Measurements from ENCODE around the gene WNT16. TPM values are rescaled to one million over a fixed set of nuclear protein-coding genes. Genes with fewer than 3 reads are reported as not detected.

Gene WNT16
- total and polyA plus RNA-seq, 2 of the 8 experiments (the other 6 are each of a cell fraction or from before 2014, with no cell fraction given): 0.11 to 0.52 TPM

GRCh38 chr7:121300685-121301420, 27.9 kb upstream of the WNT16 start:
- H3K27ac ChIP-seq (ENCODE audit: low read depth, low read length): no peak overlapping the region
- TF ChIP-seq KDM1A (IDR thresholded peaks at IDR 0.05; ENCODE audit: borderline replicate concordance, low read length) (no peak), CHD2 (IDR thresholded peaks at IDR 0.05; ENCODE audit: low read length) (no peak), POLR2AphosphoS5 (IDR thresholded peaks at IDR 0.05; ENCODE audit: low read depth, low read length) (no peak), RBBP5 (IDR thresholded peaks at IDR 0.05; ENCODE audit: borderline replicate concordance, low read depth, low read length) (no peak), YY1 (IDR thresholded peaks at IDR 0.05; ENCODE audit: low read depth, low read length) (no peak), SP4 (IDR thresholded peaks at IDR 0.05; ENCODE audit: low read length) (no peak), KDM4A (IDR thresholded peaks at IDR 0.05; ENCODE audit: low read depth, low read length, severe bottlenecking) (no peak), EZH2 (IDR thresholded peaks at IDR 0.05; ENCODE audit: low read depth, low read length, severe bottlenecking) (no peak)
- no peak overlapping the region for H4K91ac ChIP-seq (replicated peaks; ENCODE audit: insufficient read length, low read length)
- no peak overlapping the region for H2BK120ac ChIP-seq (replicated peaks; ENCODE audit: low read depth, low read length)
- H3K56ac ChIP-seq (replicated peaks; ENCODE audit: insufficient read length, low read depth, low read length): no peak overlapping the region
- no peak overlapping the region for H3K4me3 ChIP-seq (ENCODE audit: extremely low read depth in 1 of 4, insufficient read depth in 2 of 4, low read depth in 3 of 4, low read length in 4 of 4)
- no peaks in the 10 kb centered on the region for H3K23me2 ChIP-seq (ENCODE audit: low read depth, low read length)
- no peaks in the 10 kb centered on the region; a peak in 1 of 8 replicates for H3K36me3 ChIP-seq (ENCODE audit: control insufficient read depth in 2 of 4, insufficient read depth in 4 of 4, low read length in 3 of 4)
- no peak overlapping the region for H3K4me2 ChIP-seq (ENCODE audit: insufficient read depth in 1 of 2, low read depth in 2 of 2, low read length in 2 of 2)
- DNase-seq (ENCODE audit: low read depth in 1 of 2, low spot score in 2 of 2): no peak
- no peaks in the 10 kb centered on the region for H4K20me1 ChIP-seq (replicated peaks in 1 of 2; ENCODE audit: control insufficient read depth in 1 of 2, insufficient read depth in 2 of 2, low read length in 2 of 2)
- no peak overlapping the region for H2AFZ ChIP-seq (ENCODE audit: low read length)
- H2AK5ac ChIP-seq (ENCODE audit: low read depth, low read length): no peak overlapping the region
- no peak overlapping the region for H2BK12ac ChIP-seq (ENCODE audit: low read depth, low read length)
- no peak overlapping the region for H2BK5ac ChIP-seq (ENCODE audit: low read depth, low read length)
- H3K14ac ChIP-seq (ENCODE audit: insufficient read length): no peak overlapping the region
- H3K23ac ChIP-seq (ENCODE audit: insufficient read length): no peak overlapping the region
- H4K8ac ChIP-seq (ENCODE audit: extremely low read depth, insufficient read depth, low read length): no peak overlapping the region
- ChIA-PET CTCF (ENCODE audit: partially characterized antibody) (interaction anchor here (1.2 kb wide), 1 partner anchor 11 kb away, joined by 3 read pairs; no protein-coding TSS in a partner anchor), POLR2A (ENCODE audit: partially characterized antibody) (no interaction called here)
- H3K4me1 ChIP-seq (replicated peaks in 1 of 4; ENCODE audit: control insufficient read depth in 3 of 4, insufficient read depth in 4 of 4, low read length in 3 of 4): no peaks in the 10 kb centered on the region
- H4K5ac ChIP-seq (ENCODE audit: insufficient read length, low read depth, low read length): no peak overlapping the region
- H3K9ac ChIP-seq (replicated peaks in 1 of 4; ENCODE audit: extremely low read depth in 1 of 4, low read depth in 3 of 4, low read length in 3 of 4): no peak overlapping the region
- H3K79me2 ChIP-seq (ENCODE audit: control insufficient read depth in 1 of 2, insufficient read depth in 2 of 2, low read length in 2 of 2): no peaks in the 10 kb centered on the region
- WGBS, 2 experiments (ENCODE audit: extremely low coverage in 1 of 2, insufficient coverage in 1 of 2, insufficient read length in 1 of 2, insufficient replicate concordance in 2 of 2, low coverage in 1 of 2, low lambda C conversion rate in 2 of 2, missing lambda C conversion rate in 1 of 2): 89% methylated on average over 2 of the region's 2 CpGs; no CpG with 5 or more reads in 1 of the 2 experiments
- H2BK20ac ChIP-seq (ENCODE audit: low read length): no peak overlapping the region
- no peak overlapping the region for H3K4ac ChIP-seq (replicated peaks; ENCODE audit: insufficient read length, low read depth, low read length)
- FAIRE-seq: no peak
- no peaks in the 10 kb centered on the region for H3K79me1 ChIP-seq (ENCODE audit: low read depth, low read length)
- H3K9me3 ChIP-seq (ENCODE audit: insufficient read depth in 2 of 2, low read depth in 1 of 2, low read length in 1 of 2): no peaks in the 10 kb centered on the region
- H3K27me3 ChIP-seq (replicated peaks in 1 of 4; ENCODE audit: control insufficient read depth in 3 of 4, extremely low read depth in 1 of 4, insufficient read depth in 3 of 4, low read length in 3 of 4): no peaks in the 10 kb centered on the region
- H2BK15ac ChIP-seq (ENCODE audit: low read length): no peak overlapping the region
- H3K18ac ChIP-seq (ENCODE audit: extremely low read depth, low read length): no peak overlapping the region

Data from H1 (cell line).